HG03108 (cell line): ENCODE results near the gene ALG14.
A peak's percentile ranks its signal among the peaks of the same experiment; 100 is the strongest.
"Not testable (repeated sequence)": the region's sequence is repeated elsewhere in the genome, so short reads cannot be mapped to it uniquely, and the experiment has no call there.

ENCODE experiments used
- ATAC-seq: cut with Tn5 transposase; IDR thresholded peaks from one replicate; pipeline ENCODE4 v1.9.1; 2021; ENCODE audit warnings: moderate library complexity; ENCODE audit not compliant: unreplicated experiment

The ALG14 gene

GRCh38 chr1:95072532-95073419 is at the start of gene ALG14:
TSS of gene ALG14 (minus strand) at chr1:95072951. CDS start at chr1:95072898, 53 bp downstream.
- ATAC-seq: peak; percentile 97

GRCh38 chr1:95122151-95122697 is 49.5 kb upstream of the ALG14 start:
- no peak for ATAC-seq

GRCh38 chr1:95119273-95119672 is 46.5 kb upstream of the ALG14 start:
- ATAC-seq: no peak

GRCh38 chr1:95118710-95119109 is 46.0 kb upstream of the ALG14 start:
- ATAC-seq: no peak

GRCh38 chr1:95118067-95118499 is 45.3 kb upstream of the ALG14 start:
- no peak for ATAC-seq

GRCh38 chr1:95117207-95118066 is 44.7 kb upstream of the ALG14 start, which contains the start of gene TLCD4:
TSS of gene TLCD4 (plus strand) at chr1:95117355. CDS start at chr1:95143902, 26,547 bp downstream.
- ATAC-seq: peak; percentile 51

- peak; percentile 61 for ATAC-seq
Observed at GRCh38 chr1:95116580-95117206, 43.9 kb upstream of the ALG14 start.

GRCh38 chr1:95115708-95116137 is 43.0 kb upstream of the ALG14 start:
- ATAC-seq: no peak

- no peak for ATAC-seq
Observed at GRCh38 chr1:95113684-95114083, 40.9 kb upstream of the ALG14 start.

- ATAC-seq: no peak
Observed at GRCh38 chr1:95111014-95111413, 38.3 kb upstream of the ALG14 start.

- ATAC-seq: no peak
Observed at GRCh38 chr1:95108792-95109191, 36.0 kb upstream of the ALG14 start.

GRCh38 chr1:95098196-95098595 is 25.4 kb upstream of the ALG14 start:
- no peak for ATAC-seq

- ATAC-seq: no peak
Observed at GRCh38 chr1:95097426-95097825, 24.7 kb upstream of the ALG14 start.

GRCh38 chr1:95096218-95096841 is 23.6 kb upstream of the ALG14 start:
- ATAC-seq: peak; percentile 25

GRCh38 chr1:95095833-95096217 is 23.1 kb upstream of the ALG14 start:
- ATAC-seq: peak; percentile 96

- no peak for ATAC-seq
Observed at GRCh38 chr1:95094923-95095322, 22.2 kb upstream of the ALG14 start.

- no peak for ATAC-seq
Observed at GRCh38 chr1:95093296-95093695, 20.5 kb upstream of the ALG14 start.

GRCh38 chr1:95092891-95093290 is 20.1 kb upstream of the ALG14 start:
- not testable (repeated sequence) for ATAC-seq

GRCh38 chr1:95091290-95091689 is 18.5 kb upstream of the ALG14 start:
- ATAC-seq: not testable (repeated sequence)

- no peak for ATAC-seq
Observed at GRCh38 chr1:95089650-95090287, 17.0 kb upstream of the ALG14 start.
